OCI-LY1 (cell line): Measurements from ENCODE around the gene SHROOM4.

Source experiments
- H2AFZ ChIP-seq: fragments of 200-600 bp; sonication (generic), shearing (Covaris generic); 2 replicates; pipeline ENCODE4 v1.6.0; 2014; ENCODE audit warnings: antibody characterized with exemption, mild to moderate bottlenecking, low read length
- H3F3A ChIP-seq: fragments of 200-600 bp; sonication (generic), shearing (Covaris generic); 2 replicates; pipeline ENCODE4 v1.6.0; 2014; ENCODE audit warnings: mild to moderate bottlenecking, antibody characterized with exemption, low read length, moderate library complexity; ENCODE audit not compliant: insufficient read depth
- H3K27ac ChIP-seq: fragments of 200-600 bp; sonication (generic); 2 replicates; pipeline ENCODE4 v1.5.1; 2014; ENCODE audit warnings: low read length, mixed run types, mild to moderate bottlenecking, low read depth; ENCODE audit not compliant: poor library complexity, severe bottlenecking
- H3K27me3 ChIP-seq: fragments of 200-600 bp; sonication (generic); 2 replicates; pipeline ENCODE4 v1.6.0; 2014; ENCODE audit warnings: antibody characterized with exemption, mild to moderate bottlenecking, low read length, moderate library complexity; ENCODE audit not compliant: insufficient read depth
- H3K36me3 ChIP-seq: fragments of 200-600 bp; sonication (generic); 2 replicates; pipeline ENCODE4 v1.6.1; 2014; ENCODE audit warnings: mild to moderate bottlenecking, antibody characterized with exemption, low read length, moderate library complexity, mixed read lengths; ENCODE audit not compliant: insufficient read depth
- H3K4me1 ChIP-seq: fragments of 200-600 bp; sonication (generic); 2 replicates; pipeline ENCODE4 v1.5.1; 2014; ENCODE audit warnings: mild to moderate bottlenecking, low read length, moderate library complexity; ENCODE audit not compliant: insufficient read depth, severe bottlenecking
- H3K4me2 ChIP-seq: fragments of 200-600 bp; sonication (generic), shearing (Covaris generic); 2 replicates; pipeline ENCODE4 v1.6.1; 2014; ENCODE audit warnings: low read length
- H3K4me3 ChIP-seq: fragments of 200-600 bp; sonication (generic); 2 replicates; pipeline ENCODE4 v1.5.1; 2014; ENCODE audit warnings: low read length, low read depth, mild to moderate bottlenecking, mixed read lengths; ENCODE audit not compliant: poor library complexity, severe bottlenecking
- H3K79me2 ChIP-seq: fragments of 200-600 bp; shearing (Covaris generic); 2 replicates; pipeline ENCODE4 v1.6.1; 2016; ENCODE audit warnings: mixed run types, low read length, mixed read lengths; ENCODE audit not compliant: insufficient read depth
- H3K9ac ChIP-seq: fragments of 200-600 bp; sonication (generic), shearing (Covaris generic); 2 replicates; pipeline ENCODE4 v1.6.1; 2014; ENCODE audit warnings: mild to moderate bottlenecking, low read length, mixed read lengths
- H3K9me2 ChIP-seq: fragments of 200-600 bp; sonication (generic), shearing (Covaris generic); 2 replicates; pipeline ENCODE4 v1.6.1; 2014; ENCODE audit warnings: low read depth, mild to moderate bottlenecking, low read length, mixed read lengths
- H3K9me3 ChIP-seq: fragments of 200-600 bp; shearing (Covaris generic); 2 replicates; pipeline ENCODE4 v1.6.1; 2014; ENCODE audit warnings: low read length, mixed read lengths
- H4K20me1 ChIP-seq: fragments of 200-600 bp; sonication (generic), shearing (Covaris generic); 2 replicates; pipeline ENCODE4 v1.6.0; 2016; ENCODE audit warnings: mild to moderate bottlenecking, low read length; ENCODE audit not compliant: insufficient read depth
- EZH2 ChIP-seq: fragments of 200-600 bp; sonication (generic), shearing (Covaris generic); IDR thresholded peaks from 2 replicates; pipeline ENCODE4 v1.8.0; 2017; ENCODE audit warnings: borderline replicate concordance, mixed run types, mild to moderate bottlenecking, antibody characterized with exemption, low read length, moderate library complexity, mixed read lengths
- TF ChIP-seq, protein P1 (sequence below): fragments of 200-600 bp; sonication (generic), shearing (Covaris generic); IDR thresholded peaks from 2 replicates; pipeline ENCODE4 v1.5.1; 2017; ENCODE audit warnings: mild to moderate bottlenecking, antibody characterized with exemption, low read length, moderate library complexity, mixed read lengths

Gene SHROOM4

GRCh38 chrX:50805276-50805675 lies 8.7 kb downstream of the SHROOM4 start:
- no peak overlapping the region for H3K4me2 ChIP-seq
- no peaks in the 10 kb centered on the region for H3K4me1 ChIP-seq
- H3K9me3 ChIP-seq: no peaks in the 10 kb centered on the region
- H3K9ac ChIP-seq: no peak overlapping the region
- H3K27me3 ChIP-seq: no peaks in the 10 kb centered on the region
- no peaks in the 10 kb centered on the region for H3K9me2 ChIP-seq
- H3K4me3 ChIP-seq: no peak overlapping the region
- H4K20me1 ChIP-seq: no peaks in the 10 kb centered on the region
- TF ChIP-seq EZH2: no peak
- TF ChIP-seq, protein P1, sequence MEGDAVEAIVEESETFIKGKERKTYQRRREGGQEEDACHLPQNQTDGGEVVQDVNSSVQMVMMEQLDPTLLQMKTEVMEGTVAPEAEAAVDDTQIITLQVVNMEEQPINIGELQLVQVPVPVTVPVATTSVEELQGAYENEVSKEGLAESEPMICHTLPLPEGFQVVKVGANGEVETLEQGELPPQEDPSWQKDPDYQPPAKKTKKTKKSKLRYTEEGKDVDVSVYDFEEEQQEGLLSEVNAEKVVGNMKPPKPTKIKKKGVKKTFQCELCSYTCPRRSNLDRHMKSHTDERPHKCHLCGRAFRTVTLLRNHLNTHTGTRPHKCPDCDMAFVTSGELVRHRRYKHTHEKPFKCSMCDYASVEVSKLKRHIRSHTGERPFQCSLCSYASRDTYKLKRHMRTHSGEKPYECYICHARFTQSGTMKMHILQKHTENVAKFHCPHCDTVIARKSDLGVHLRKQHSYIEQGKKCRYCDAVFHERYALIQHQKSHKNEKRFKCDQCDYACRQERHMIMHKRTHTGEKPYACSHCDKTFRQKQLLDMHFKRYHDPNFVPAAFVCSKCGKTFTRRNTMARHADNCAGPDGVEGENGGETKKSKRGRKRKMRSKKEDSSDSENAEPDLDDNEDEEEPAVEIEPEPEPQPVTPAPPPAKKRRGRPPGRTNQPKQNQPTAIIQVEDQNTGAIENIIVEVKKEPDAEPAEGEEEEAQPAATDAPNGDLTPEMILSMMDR: no peak
- H3K27ac ChIP-seq: no peak overlapping the region
- no peaks in the 10 kb centered on the region for H3F3A ChIP-seq
- H2AFZ ChIP-seq: no peak overlapping the region
- H3K36me3 ChIP-seq: no peaks in the 10 kb centered on the region
- no peaks in the 10 kb centered on the region for H3K79me2 ChIP-seq

- H3K79me2 ChIP-seq: no peaks in the 10 kb centered on the region
- no peak overlapping the region for H3K4me2 ChIP-seq
- H3K9me2 ChIP-seq: no peaks in the 10 kb centered on the region
- H3K4me3 ChIP-seq: no peak overlapping the region
- no peaks in the 10 kb centered on the region for H3K27me3 ChIP-seq
- no peaks in the 10 kb centered on the region for H3K36me3 ChIP-seq
- H3F3A ChIP-seq: no peaks in the 10 kb centered on the region
- H4K20me1 ChIP-seq: no peaks in the 10 kb centered on the region
- no peaks in the 10 kb centered on the region for H3K4me1 ChIP-seq
- H3K27ac ChIP-seq: no peak overlapping the region
- H3K9me3 ChIP-seq: no peaks in the 10 kb centered on the region
- TF ChIP-seq, protein P1: no peak
- TF ChIP-seq EZH2: no peak
- H2AFZ ChIP-seq: no peak overlapping the region
- H3K9ac ChIP-seq: no peak overlapping the region
These were observed 12.9 kb downstream of the SHROOM4 start for GRCh38 chrX:50801135-50801534.

- H3K9me3 ChIP-seq: no peaks in the 10 kb centered on the region
- no peaks in the 10 kb centered on the region for H3K4me1 ChIP-seq
- no peaks in the 10 kb centered on the region for H3K79me2 ChIP-seq
- H3K9me2 ChIP-seq: no peaks in the 10 kb centered on the region
- TF ChIP-seq, protein P1: no peak
- no peak for TF ChIP-seq EZH2
- H3K36me3 ChIP-seq: no peaks in the 10 kb centered on the region
- no peak overlapping the region for H3K4me2 ChIP-seq
- no peak overlapping the region for H3K4me3 ChIP-seq
- H2AFZ ChIP-seq: no peak overlapping the region
- H3F3A ChIP-seq: no peaks in the 10 kb centered on the region
- no peak overlapping the region for H3K27ac ChIP-seq
- H3K9ac ChIP-seq: no peak overlapping the region
- no peaks in the 10 kb centered on the region for H3K27me3 ChIP-seq
- no peaks in the 10 kb centered on the region for H4K20me1 ChIP-seq
These were observed 14.4 kb downstream of the SHROOM4 start for GRCh38 chrX:50799531-50799961.
